Activated CD4-positive, alpha-beta T cell treated with anti-CD3 and anti-CD28 coated beads for 36 hours (primary cell): ENCODE measurements around the gene CELSR1. TPM values are rescaled to one million over a fixed set of nuclear protein-coding genes. Genes with fewer than 3 reads are reported as not detected.

Experiments used
- ATAC-seq: fragments of 200-7000 bp; cut with Tn5 transposase; one replicate; pipeline ENCODE4 v1.10.0; 2021; ENCODE audit warnings: mild to moderate bottlenecking, moderate library complexity
- CTCF ChIA-PET: fragments of 350-600 bp; sonication (Branson Sonifier 250); formaldehyde crosslinking; loops from one replicate; lab custom pipeline; 2021; ENCODE audit warnings: antibody characterized with exemption; lab: Charles Lee
- POLR2A ChIA-PET: fragments of 350-600 bp; sonication (Branson Sonifier 250); formaldehyde crosslinking; loops from one replicate; lab custom pipeline; 2021; ENCODE audit warnings: antibody characterized with exemption, inconsistent platforms; lab: Charles Lee
- DNase-seq: peaks from one replicate; pipeline ENCODE4 v3.0.0-alpha.2; 2020
- H3K27ac Mint-ChIP-seq: one replicate; pipeline ENCODE4 v1.8.0; 2021; ENCODE audit warnings: mixed read lengths
- H3K27me3 Mint-ChIP-seq: one replicate; pipeline ENCODE4 v1.8.0; 2021; ENCODE audit warnings: mixed read lengths
- H3K36me3 Mint-ChIP-seq: one replicate; pipeline ENCODE4 v1.8.0; 2021; ENCODE audit warnings: low read depth, mixed read lengths
- H3K4me1 Mint-ChIP-seq: one replicate; pipeline ENCODE4 v1.8.0; 2021; ENCODE audit warnings: mixed read lengths
- H3K4me3 Mint-ChIP-seq: one replicate; pipeline ENCODE4 v1.8.0; 2021; ENCODE audit warnings: mild to moderate bottlenecking, moderate library complexity, mixed read lengths
- H3K9me3 Mint-ChIP-seq: one replicate; pipeline ENCODE4 v1.8.0; 2021; ENCODE audit warnings: low read depth, mixed read lengths
- intact Hi-C, 2 experiments: fragments of 100-400 bp; cut with DNase I in 1 of 2; cut with micrococcal nuclease in 1 of 2; formaldehyde crosslinking; loops; one replicate each; pipeline versions ENCODE4 v1.14.2 to v1.15.1; 2022 to 2024; cut with DNase I, micrococcal nuclease
- total RNA-seq, 2 experiments: library from RNA; stranded (reverse); gene quantifications; one replicate each; pipeline ENCODE4 v1.2.3, GENCODE V29; 2021

Gene CELSR1
- total RNA-seq, 2 experiments from 2014 or later, result 0.43 to 0.46 TPM

DNA sequence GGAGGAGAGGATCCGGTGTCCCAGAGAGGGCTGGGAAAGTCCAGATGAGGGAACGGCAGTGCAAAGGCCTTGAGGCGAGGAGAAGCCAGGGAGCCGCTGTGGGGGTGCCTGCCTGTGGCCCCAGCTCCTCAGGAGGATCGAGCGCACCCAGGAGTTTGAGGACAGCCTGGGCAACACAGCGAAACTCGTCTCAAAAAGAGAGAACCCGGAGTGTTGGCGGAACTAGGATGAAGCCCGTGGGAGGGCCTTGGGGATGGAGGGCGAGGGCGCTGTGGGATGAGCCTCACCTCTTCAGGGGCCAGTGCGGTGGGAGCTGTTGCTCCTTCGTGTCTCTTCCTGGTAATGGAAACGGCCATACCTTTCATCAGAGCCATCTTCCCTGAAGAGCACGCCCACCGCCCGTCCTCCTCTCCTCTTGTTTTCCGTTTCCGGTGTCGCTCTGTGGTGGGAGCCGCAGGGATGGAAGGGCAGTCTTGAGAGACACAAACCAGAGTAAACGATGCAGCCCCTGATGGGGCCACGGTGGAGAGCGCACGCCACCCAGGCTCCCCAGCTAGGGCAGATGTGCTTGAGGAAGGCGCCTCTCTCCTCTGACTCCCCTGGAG, 186.2 kb downstream of the CELSR1 start:
- Mint-ChIP-seq H3K27ac (no peak overlapping the region), H3K27me3 (no peaks in the 10 kb centered on the region), H3K4me1 (no peaks in the 10 kb centered on the region), H3K36me3 (peaks cover 57% of the 10 kb centered on the region), H3K9me3 (no peaks in the 10 kb centered on the region), H3K4me3 (no peak overlapping the region)
- intact Hi-C loops, result no loop called here
- ATAC-seq (no peak), DNase-seq (no peak)
- ChIA-PET CTCF (interaction anchor here (1.3 to 2.0 kb wide), 2 partner anchors 11 to 16 kb away, joined by 3 to 5 read pairs; no protein-coding TSS in a partner anchor), POLR2A (no interaction called here)

DNA sequence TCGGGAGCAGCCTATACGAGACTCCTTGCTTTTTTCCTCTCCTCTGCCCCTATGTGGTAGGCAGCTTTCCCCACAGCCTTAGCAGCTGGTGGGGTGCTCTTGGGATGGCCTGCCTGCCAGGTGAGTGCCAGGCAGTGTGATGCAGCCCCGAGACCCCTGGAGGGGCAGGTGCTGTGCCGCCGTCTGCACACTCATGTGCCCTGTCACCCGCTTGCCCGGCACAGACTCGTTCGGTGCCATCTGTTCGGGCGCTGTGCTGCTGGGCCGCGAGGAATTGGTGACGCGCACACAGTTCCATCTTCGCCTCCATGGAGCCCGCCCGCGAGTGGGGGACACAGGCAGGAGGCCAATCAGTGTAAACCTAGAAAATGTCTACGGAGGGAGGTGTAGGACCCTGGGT, 186.8 kb downstream of the CELSR1 start:
- peaks cover 59% of the 10 kb centered on the region for H3K36me3 Mint-ChIP-seq

DNA sequence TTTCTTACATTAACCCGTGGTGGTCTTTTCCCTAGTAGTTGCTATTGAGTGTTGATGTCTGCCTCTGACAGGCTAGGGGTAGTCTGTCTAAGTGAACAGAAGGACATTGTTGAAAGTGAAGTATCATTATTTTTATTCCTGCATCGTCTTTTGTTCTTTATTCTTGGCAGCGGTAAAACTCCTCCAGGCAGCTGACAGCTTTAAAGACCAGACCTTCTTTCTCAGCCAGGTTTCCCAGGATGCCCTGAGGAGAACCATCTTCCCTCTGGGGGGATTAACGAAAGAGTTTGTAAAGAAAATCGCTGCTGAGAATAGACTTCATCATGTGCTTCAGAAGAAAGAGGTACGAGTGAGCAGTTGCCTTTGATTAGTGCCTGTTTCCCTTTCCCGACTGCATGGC, 187.3 kb downstream of the CELSR1 start:
- DNase-seq, result no peak
- H3K4me3 Mint-ChIP-seq, result no peak overlapping the region
- no peaks in the 10 kb centered on the region for H3K9me3 Mint-ChIP-seq
- H3K36me3 Mint-ChIP-seq, result peaks cover 56% of the 10 kb centered on the region
- H3K4me1 Mint-ChIP-seq, result no peaks in the 10 kb centered on the region
- ChIA-PET POLR2A (no interaction called here), CTCF (interaction anchor here (0.6 to 2.0 kb wide), 4 partner anchors 10 to 529 kb away, joined by 3 to 5 read pairs (median 4); no protein-coding TSS in a partner anchor)
- no peak for ATAC-seq
- no peak overlapping the region for H3K27ac Mint-ChIP-seq
- intact Hi-C loops, result no loop called here
- H3K27me3 Mint-ChIP-seq, result no peaks in the 10 kb centered on the region

More for the DNA sequence above, 186.8 kb downstream of the CELSR1 start:
- POLR2A ChIA-PET, result no interaction called here
- Mint-ChIP-seq H3K4me3 (no peak overlapping the region), H3K9me3 (no peaks in the 10 kb centered on the region), H3K4me1 (no peaks in the 10 kb centered on the region), H3K27ac (no peak overlapping the region), H3K27me3 (no peaks in the 10 kb centered on the region)
- DNase-seq (no peak), ATAC-seq (no peak)
- intact Hi-C loops, result no loop called here
- CTCF ChIA-PET, result interaction anchor here (1.3 to 2.0 kb wide), 2 partner anchors 10 to 17 kb away, joined by 3 to 5 read pairs; no protein-coding TSS in a partner anchor

DNA sequence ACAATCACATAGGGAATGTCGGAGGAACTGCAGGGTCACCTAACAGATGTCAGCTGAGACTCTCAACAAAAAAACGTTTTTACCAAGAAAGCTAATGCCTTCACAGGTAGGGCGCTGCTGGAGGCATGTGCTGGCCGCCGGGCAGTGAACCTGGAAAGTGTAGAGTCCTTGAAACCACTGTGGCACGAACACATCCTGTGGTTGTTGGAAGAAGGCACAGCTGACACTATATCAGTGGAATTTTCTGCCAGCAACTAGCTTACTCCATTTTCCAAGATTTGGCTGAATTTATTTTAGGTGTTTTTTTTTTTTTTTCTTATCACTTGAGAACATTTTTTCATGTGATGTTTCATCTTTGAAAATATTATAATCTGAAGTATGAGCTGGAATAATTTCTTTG, 187.7 kb downstream of the CELSR1 start:
- Mint-ChIP-seq H3K27ac (no peak overlapping the region), H3K4me1 (no peaks in the 10 kb centered on the region), H3K4me3 (no peak overlapping the region), H3K36me3 (peaks cover 56% of the 10 kb centered on the region), H3K27me3 (no peaks in the 10 kb centered on the region), H3K9me3 (no peaks in the 10 kb centered on the region)
- DNase-seq (no peak), ATAC-seq (no peak)
- ChIA-PET CTCF (interaction anchor here (0.6 to 2.0 kb wide), 3 partner anchors 18 to 530 kb away, joined by 3 to 5 read pairs (median 4); no protein-coding TSS in a partner anchor), POLR2A (no interaction called here)
- intact Hi-C loops, result no loop called here

DNA sequence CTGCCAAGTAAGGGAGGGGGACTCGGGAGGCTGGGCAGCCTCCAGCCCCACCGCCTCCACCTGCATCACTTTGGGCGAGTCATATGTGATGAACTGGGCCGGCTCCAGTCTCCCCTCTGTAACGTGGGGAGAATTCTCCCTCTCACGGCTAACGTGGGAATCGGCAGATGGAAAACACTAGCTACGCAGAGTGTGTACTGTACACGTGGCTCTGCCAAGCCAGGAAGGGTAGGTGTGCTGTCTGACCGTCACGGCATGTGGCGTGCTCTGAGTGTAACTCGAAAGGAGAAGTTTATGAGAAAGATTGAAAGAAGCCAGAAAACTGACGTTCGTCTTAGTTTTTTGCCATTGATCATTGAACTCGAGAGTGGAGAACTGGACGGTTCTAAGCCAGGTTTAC, 188.2 kb downstream of the CELSR1 start:
- DNase-seq (no peak), ATAC-seq (no peak)
- no peaks in the 10 kb centered on the region for H3K4me1 Mint-ChIP-seq
- no peaks in the 10 kb centered on the region for H3K9me3 Mint-ChIP-seq
- H3K27me3 Mint-ChIP-seq, result no peaks in the 10 kb centered on the region
- ChIA-PET CTCF (interaction anchor here (0.6 kb wide), 1 partner anchor 425 kb away, joined by 3 read pairs; no protein-coding TSS in a partner anchor), POLR2A (no interaction called here)
- intact Hi-C loops, result no loop called here
- H3K4me3 Mint-ChIP-seq, result no peak overlapping the region
- no peak overlapping the region for H3K27ac Mint-ChIP-seq
- peaks cover 59% of the 10 kb centered on the region for H3K36me3 Mint-ChIP-seq

DNA sequence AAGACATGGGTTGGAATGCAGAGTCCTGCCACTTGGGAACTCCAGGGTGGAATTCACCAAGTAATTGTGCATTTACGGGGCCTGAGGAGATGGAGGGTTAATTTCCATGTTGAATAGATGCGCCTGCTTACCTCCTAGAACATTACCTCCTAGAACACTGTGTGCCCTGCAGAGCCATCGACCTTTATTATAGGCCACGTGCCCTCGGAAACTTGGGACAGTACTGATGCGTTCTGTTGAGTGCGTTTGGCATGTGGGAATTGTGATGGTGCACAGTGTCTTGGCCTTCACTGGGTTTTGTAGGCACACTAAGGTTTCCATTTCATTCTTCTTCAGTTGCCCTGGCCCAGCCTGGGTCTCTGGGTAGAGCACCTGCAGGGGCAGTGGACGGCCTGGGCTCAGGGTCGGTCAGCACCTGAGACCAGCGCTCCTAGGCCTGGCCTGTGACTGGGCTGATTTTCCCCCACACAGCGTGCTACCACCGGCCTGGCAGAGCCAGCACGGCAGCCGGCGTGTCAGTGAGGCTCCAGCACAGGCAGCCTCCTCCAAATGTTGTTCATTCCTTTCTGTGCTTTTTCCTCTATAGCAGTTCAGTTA, 189.2 kb downstream of the CELSR1 start:
- no peaks in the 10 kb centered on the region for H3K27me3 Mint-ChIP-seq
- no peaks in the 10 kb centered on the region for H3K4me1 Mint-ChIP-seq
- H3K9me3 Mint-ChIP-seq, result no peaks in the 10 kb centered on the region
- no peak for DNase-seq
- POLR2A ChIA-PET, result no interaction called here
- ATAC-seq, result no peak
- peaks cover 61% of the 10 kb centered on the region for H3K36me3 Mint-ChIP-seq
- no peak overlapping the region for H3K27ac Mint-ChIP-seq
- intact Hi-C loops, result no loop called here
- CTCF ChIA-PET, result no interaction called here
- H3K4me3 Mint-ChIP-seq, result no peak overlapping the region

DNA sequence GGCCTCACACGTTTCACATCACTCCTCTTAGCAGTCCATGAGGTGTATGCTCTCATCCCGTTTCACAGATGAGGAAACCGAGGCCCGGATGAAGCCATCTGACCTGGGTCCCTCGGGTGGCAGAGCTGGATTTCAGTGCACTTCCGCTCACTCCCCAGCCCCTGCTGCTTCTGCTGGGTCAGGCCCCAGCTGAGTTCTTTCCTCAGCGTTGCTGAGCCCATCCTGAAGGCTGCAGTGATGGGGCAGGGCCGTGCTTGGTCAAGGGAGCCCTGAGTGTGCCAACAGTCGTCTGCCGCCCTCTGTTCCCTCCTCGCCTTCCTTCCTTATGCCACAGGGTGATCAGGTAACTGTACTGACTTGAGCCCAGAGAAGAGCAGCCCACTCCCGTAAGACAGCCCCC, 189.8 kb downstream of the CELSR1 start:
- H3K4me3 Mint-ChIP-seq, result no peak overlapping the region
- ChIA-PET CTCF (no interaction called here), POLR2A (no interaction called here)
- no peaks in the 10 kb centered on the region for H3K9me3 Mint-ChIP-seq
- ATAC-seq, result no peak
- H3K36me3 Mint-ChIP-seq, result peaks cover 64% of the 10 kb centered on the region
- H3K27me3 Mint-ChIP-seq, result no peaks in the 10 kb centered on the region
- no peak for DNase-seq
- no peak overlapping the region for H3K27ac Mint-ChIP-seq
- intact Hi-C loops, result no loop called here
- no peaks in the 10 kb centered on the region for H3K4me1 Mint-ChIP-seq

DNA sequence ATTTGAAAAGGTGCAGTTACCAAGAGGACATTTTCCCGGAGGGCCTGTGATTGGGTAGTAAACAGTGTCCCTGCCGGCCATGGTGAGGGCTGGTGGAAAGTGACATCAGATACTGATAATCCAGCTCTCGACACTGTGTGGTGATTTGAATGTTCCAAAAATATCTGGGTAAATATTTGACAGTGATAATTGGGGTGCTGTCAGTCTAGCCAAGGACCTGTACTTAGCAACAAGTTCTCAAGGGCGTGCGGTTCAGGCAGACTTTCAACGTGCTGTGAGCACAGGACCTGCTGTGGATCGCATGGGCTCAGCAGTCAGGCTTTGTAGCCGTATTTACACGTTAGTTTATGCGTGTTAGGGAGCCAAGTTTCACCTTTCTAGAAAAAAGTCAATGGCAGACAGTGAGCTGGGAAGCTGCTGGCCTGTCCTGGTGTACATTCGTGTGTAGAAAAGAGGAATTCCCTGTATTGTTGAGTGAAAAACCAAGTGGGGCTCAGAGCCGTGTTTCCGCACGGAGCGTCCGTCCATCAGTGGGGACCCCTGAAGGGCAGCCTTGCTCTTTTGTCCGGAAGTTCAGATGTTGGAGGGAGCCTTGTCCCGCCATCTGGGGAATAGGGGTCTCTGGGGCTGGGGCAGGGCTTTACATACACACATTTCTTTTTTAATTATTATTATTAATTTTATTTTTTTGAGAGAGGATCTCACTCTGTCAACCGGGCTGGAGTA, 190.6 kb downstream of the CELSR1 start:
- Mint-ChIP-seq H3K27me3 (no peaks in the 10 kb centered on the region), H3K9me3 (no peaks in the 10 kb centered on the region), H3K4me3 (no peak overlapping the region), H3K4me1 (no peaks in the 10 kb centered on the region), H3K36me3 (peaks cover 68% of the 10 kb centered on the region), H3K27ac (no peak overlapping the region)
- CTCF ChIA-PET, result interaction anchor here (0.7 kb wide), 1 partner anchor 263 kb away, joined by 3 read pairs; no protein-coding TSS in a partner anchor
- DNase-seq (no peak), ATAC-seq (no peak)
- intact Hi-C loops, result no loop called here
- POLR2A ChIA-PET, result no interaction called here

DNA sequence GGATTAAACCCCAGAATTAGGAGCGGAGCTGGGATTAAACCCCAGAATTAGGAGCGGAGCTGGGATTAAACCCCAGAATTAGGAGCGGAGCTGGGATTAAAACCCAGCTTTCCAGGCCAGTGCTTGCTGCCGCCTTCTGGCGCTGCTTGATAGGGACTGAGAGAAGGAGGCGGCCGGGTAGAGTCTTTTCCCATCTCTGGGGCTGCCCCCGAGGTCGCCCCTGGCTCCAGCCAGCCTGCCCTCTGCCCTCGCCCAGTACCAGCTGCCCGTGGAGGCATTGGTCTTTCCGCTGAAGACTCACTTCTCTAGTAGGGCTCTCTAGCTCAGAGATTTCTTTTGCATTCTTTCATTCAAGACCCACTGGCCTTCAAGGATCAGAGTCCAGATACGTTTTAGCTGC, 196.7 kb downstream of the CELSR1 start:
- intact Hi-C loops, result no loop called here
- Mint-ChIP-seq H3K4me3 (no peak overlapping the region), H3K4me1 (peaks cover 31% of the 10 kb centered on the region), H3K36me3 (peaks cover 64% of the 10 kb centered on the region), H3K9me3 (no peaks in the 10 kb centered on the region), H3K27me3 (no peaks in the 10 kb centered on the region), H3K27ac (no peak overlapping the region)
- POLR2A ChIA-PET, result no interaction called here
- DNase-seq (no peak), ATAC-seq (no peak)
- CTCF ChIA-PET, result interaction anchor here (0.9 to 1.8 kb wide), 3 partner anchors 10 to 27 kb away, joined by 3 to 4 read pairs (median 3); no protein-coding TSS in a partner anchor

DNA sequence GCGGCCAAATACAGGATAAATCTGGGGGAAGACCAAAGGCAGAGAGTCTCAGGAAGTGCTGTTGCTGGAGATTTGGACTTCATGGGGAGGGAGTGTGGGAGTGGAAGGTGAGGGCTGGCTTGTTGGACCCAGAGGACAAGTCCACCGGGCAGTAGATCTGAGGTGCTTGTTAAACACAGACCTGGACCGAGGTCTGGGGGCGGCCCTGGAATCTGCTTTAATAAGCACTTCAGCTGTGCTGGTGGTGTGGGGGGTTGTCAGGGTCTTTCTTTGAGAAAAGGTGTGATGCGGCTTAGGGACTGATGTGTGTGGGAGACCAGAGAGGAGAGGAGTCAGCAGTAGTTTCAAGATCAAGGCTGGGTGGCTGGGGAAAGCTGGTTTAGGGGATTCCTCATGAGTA, 197.5 kb downstream of the CELSR1 start:
- ATAC-seq (no peak), DNase-seq (no peak)
- intact Hi-C loops, result loop anchor here in 1 of 2 experiments (5.0 kb wide), 1 partner anchor 218 kb away; no protein-coding TSS in a partner anchor
- Mint-ChIP-seq H3K27me3 (no peaks in the 10 kb centered on the region), H3K4me3 (no peak overlapping the region), H3K36me3 (peaks cover 62% of the 10 kb centered on the region), H3K9me3 (no peaks in the 10 kb centered on the region), H3K27ac (no peak overlapping the region), H3K4me1 (peaks cover 31% of the 10 kb centered on the region)
- ChIA-PET CTCF (interaction anchor here (0.9 to 1.8 kb wide), 3 partner anchors 10 to 28 kb away, joined by 3 to 4 read pairs (median 3); no protein-coding TSS in a partner anchor), POLR2A (no interaction called here)

DNA sequence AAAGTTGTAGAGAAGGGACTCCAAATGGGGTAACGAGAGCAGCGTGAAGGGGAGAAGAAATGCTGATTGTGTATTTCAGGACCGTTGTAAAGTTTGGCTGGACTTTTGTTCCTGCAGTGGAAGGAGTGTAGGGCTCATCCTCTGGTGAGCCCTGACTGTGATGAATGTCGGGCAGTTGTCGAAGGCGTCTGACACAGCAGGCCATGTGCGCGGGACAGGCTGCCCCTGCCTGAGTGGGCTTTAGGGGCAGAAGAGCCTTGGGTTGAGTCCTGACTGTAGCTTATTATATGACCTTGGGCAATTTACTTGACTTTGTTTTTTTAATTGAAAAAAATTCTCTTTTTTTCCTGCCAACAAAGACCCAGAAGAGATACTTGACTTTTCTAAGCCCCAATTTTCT, 198.8 kb downstream of the CELSR1 start:
- H3K27me3 Mint-ChIP-seq, result no peaks in the 10 kb centered on the region
- CTCF ChIA-PET, result interaction anchor here (1.8 kb wide), 1 partner anchor 9 kb away, joined by 4 read pairs; no protein-coding TSS in a partner anchor
- H3K27ac Mint-ChIP-seq, result no peak overlapping the region
- ATAC-seq, result no peak
- H3K4me3 Mint-ChIP-seq, result no peak overlapping the region
- H3K4me1 Mint-ChIP-seq, result peaks cover 35% of the 10 kb centered on the region
- no peak for DNase-seq
- peaks cover 54% of the 10 kb centered on the region for H3K36me3 Mint-ChIP-seq
- no peaks in the 10 kb centered on the region for H3K9me3 Mint-ChIP-seq
- intact Hi-C loops, result loop anchor here in 1 of 2 experiments (5.0 kb wide), 1 partner anchor 216 kb away; no protein-coding TSS in a partner anchor
- POLR2A ChIA-PET, result no interaction called here
